Measurements from ENCODE around the gene CTNNA2. TPM values are rescaled to one million over a fixed set of nuclear protein-coding genes. Genes with fewer than 3 reads are reported as not detected.

CTNNA2 gene
- total RNA-seq, 1 donor from 2014 or later: not detected

GRCh38 chr2:80396276-80396675, 883.4 kb downstream of the CTNNA2 start:
- intact Hi-C loops (cut with DNase I): no loop called here
- ATAC-seq: no peak

GRCh38 chr2:80403081-80403480, 890.2 kb downstream of the CTNNA2 start:
- ATAC-seq: no peak
- intact Hi-C loops (cut with DNase I): no loop called here
- DNase-seq (ENCODE audit: missing footprints): no peak

More at GRCh38 chr2:80396276-80396675, 883.4 kb downstream of the CTNNA2 start:
- DNase-seq (ENCODE audit: missing footprints): no peak

DNA sequence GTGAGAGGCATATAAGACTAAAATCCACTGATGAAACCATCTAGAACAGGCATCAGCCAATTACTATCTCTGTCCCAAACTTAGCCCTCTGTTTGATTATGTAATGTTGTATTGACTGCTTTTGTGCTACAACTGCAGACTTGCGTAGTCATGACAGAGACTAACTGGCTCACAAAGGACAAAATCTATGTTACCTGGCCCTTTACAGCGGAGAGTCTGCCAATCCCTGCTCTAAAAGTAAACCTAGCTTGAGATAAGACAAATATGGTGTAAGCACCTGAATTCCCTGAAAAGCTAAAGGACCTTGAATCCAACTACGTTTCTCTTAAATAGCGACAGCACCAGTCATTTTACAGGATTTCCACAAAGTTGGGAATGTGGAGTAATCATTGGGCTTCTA, 894.5 kb downstream of the CTNNA2 start:
- ATAC-seq (no peak), DNase-seq (ENCODE audit: missing footprints) (no peak)
- intact Hi-C loops (cut with DNase I): no loop called here

- intact Hi-C loops (cut with DNase I): no loop called here
- DNase-seq (ENCODE audit: missing footprints) (no peak), ATAC-seq (no peak)
These were observed 897.5 kb downstream of the CTNNA2 start for GRCh38 chr2:80410346-80410745.

GRCh38 chr2:80413136-80413535, 900.3 kb downstream of the CTNNA2 start:
- DNase-seq (ENCODE audit: missing footprints): no peak
- no peak for ATAC-seq
- intact Hi-C loops (cut with DNase I): no loop called here

DNA sequence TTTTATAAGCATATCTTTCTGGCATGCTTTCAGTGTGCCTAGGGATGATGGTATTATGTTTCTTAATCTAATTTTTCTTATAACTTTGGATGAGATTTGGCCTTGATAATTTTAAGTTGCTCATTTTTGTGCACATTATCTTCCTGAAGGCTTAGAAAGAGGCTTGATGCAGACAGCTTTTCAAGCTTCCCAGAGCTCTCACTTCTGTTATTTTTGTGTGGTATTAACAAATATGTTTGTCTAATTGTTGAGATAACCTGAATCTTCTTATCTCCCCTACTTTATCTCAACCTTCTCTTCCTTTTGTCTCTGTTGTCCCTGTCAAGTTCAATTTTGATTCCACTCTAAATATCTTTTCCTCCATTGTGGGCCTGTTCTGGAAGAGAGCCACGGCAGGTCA, 904.9 kb downstream of the CTNNA2 start:
- no peak for DNase-seq (ENCODE audit: missing footprints)
- ATAC-seq: no peak
- intact Hi-C loops (cut with DNase I): no loop called here

- intact Hi-C loops (cut with DNase I): no loop called here
- DNase-seq (ENCODE audit: missing footprints) (no peak), ATAC-seq (no peak)
These were observed 907.8 kb downstream of the CTNNA2 start for GRCh38 chr2:80420530-80421208.

DNA sequence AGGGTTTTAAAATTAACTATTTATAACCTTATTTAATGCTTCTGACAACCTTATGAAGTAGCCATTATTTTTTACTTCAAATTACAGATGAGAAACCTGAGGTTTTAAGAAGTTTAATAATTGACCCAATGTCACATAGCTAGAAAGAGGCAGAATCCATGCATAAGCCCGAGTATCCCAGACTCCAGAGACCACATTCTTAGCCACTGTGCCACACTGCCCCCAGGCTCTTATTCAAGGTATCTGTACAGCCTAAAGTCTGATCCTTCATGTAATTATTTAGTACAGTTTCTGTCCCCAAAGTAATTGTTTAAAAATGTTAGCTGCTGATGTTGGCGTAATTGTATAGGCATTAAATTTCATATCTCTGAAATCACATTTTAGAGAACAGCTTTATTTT, 916.4 kb downstream of the CTNNA2 start:
- no peak for ATAC-seq
- DNase-seq (ENCODE audit: missing footprints): no peak
- intact Hi-C loops (cut with DNase I): no loop called here

DNA sequence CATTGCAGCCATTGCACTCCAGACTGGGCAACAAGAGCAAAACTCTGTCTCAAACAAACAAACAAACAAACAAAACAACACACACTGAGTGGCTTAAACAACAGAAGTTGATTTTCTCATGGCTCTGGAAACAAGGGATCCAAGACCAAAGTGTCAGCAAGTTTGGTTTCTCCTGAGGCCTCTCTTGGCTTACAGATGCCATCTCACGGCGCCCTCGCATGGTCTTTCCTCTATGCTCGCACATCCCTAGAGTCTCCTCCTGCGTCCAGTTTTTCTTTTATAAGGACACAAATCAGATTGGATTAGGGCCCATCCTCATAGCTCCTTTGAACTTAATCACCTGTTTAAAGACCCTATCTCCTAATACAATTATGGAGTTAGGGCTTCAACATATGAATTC, 925.1 kb downstream of the CTNNA2 start:
- ATAC-seq: no peak
- intact Hi-C loops (cut with DNase I): no loop called here
- DNase-seq (ENCODE audit: missing footprints): no peak

GRCh38 chr2:80438686-80439085, 925.8 kb downstream of the CTNNA2 start:
- intact Hi-C loops (cut with DNase I): no loop called here
- ATAC-seq (no peak), DNase-seq (ENCODE audit: missing footprints) (no peak)

GRCh38 chr2:80454628-80455027, 941.8 kb downstream of the CTNNA2 start:
- peak; percentile 66 for DNase-seq (ENCODE audit: missing footprints)
- intact Hi-C loops (cut with DNase I): no loop called here

DNA sequence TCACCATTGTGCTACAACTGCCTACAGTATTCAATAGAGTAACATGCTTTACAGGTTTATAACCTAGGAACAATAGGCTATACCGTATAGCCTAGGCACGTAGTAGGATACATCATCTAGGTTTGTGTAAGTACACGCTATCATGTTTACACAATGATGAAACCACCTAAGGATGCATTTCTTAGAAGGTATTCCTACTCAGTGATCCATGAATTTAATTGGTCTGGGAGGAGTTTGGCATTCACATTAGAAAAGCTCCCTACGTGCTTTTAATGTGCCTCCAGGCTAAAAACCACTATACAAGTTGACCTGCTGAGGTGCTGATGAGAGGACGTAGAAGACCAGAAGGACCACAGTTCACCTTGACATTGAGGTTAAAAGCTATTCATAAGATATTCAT, 946.2 kb downstream of the CTNNA2 start:
- DNase-seq (ENCODE audit: missing footprints) (no peak), ATAC-seq (no peak)
- intact Hi-C loops (cut with DNase I): no loop called here

More at GRCh38 chr2:80454628-80455027, 941.8 kb downstream of the CTNNA2 start:
- peak; percentile 81 for ATAC-seq

DNA sequence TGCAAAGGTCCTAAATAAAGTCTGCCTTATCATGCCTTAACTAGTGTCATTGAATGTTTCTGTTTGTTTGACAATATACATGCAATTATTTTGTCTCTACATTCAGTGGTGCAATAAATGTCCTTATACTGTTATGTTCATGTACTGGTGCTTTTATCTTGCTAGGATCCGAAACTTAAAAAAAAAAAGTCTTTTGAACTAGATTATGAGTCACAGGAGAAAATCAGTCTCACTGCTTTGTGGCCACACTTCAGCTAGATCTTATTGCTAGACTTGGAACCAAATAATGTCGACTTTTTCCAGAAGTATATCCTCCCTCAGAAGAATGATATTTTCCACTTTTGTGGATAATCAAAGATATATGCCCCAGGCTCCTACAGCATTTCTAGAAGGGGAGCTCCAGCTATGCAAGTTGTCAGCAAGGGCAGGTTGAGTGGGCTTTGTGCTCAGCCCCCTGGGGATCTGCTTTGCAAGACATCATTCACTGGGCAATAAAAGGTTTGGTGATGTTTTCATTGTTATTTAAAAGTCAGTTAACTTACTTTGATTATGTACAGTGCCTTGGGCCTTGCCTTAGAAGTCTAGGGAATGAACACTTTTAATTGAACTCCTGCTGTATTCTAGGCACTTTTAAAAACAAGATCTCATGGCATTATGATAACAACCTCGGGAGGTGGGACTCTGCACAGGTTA, 948.8 kb downstream of the CTNNA2 start:
- DNase-seq (ENCODE audit: missing footprints): no peak
- no peak for ATAC-seq
- intact Hi-C loops (cut with DNase I): no loop called here

DNA sequence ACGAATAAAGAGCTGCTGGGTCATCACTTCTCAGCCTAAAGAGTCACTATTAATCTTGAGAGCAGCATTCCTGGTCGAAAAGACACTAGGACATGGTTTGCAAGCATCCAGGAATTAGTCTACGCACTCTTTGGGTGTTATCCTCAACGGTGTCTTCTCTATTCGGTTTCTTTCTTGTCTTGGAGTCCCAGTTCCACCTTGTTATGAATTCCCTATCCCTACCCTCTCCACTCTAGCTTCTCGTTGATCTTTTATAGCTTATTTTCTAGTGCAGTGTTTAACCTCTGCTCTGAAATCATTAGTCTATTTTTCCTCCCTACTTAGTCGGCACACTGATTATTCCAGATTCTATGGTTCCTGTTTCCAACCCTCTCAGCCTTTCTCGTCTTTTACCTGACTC, 949.8 kb downstream of the CTNNA2 start:
- DNase-seq (ENCODE audit: missing footprints): no peak
- no peak for ATAC-seq
- intact Hi-C loops (cut with DNase I): no loop called here

DNA sequence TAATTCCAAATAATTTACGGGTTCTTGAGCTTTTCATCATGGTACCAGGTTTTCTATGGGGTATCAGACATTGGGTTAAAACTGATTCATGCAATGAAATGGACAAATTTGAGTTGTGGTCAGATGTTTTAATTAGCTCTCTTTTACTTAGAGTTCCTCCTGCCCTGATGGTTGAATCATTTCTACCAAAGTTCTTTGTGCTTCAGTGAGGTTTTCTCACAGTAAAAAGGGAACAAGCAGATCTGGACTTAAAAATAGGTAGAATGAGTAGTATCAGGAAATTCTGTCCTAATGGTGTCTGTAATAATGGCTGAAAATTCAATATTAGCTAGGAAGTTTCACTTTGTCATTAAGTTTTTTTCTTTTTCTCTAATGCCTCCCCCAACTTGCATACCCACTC, 951.4 kb downstream of the CTNNA2 start:
- intact Hi-C loops (cut with DNase I): no loop called here
- no peak for ATAC-seq
- no peak for DNase-seq (ENCODE audit: missing footprints)

DNA sequence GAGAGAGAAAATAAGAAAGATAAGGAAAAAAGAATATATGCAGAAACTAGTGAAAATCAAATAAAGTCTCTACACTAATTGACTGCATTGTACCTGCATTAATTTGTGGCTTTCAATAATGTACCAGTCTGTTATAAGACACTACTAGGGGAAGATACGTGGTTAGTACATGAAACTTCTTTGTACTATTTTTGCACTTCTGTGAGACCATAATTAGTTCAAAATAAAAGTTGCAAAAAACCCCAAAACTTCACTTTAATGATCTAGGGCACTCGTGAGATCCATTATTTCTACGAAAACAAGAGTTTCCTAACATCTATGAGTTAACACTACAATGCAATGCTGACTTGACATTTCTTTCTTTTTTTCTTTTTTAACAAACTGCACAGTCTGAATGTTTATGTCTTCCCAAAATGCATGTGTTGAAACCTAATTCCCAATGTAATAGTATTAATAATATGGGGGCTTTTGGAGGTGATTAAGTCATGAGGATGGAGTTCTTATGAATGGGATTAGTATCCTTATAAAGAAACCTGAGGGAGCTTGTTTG, 954.5 kb downstream of the CTNNA2 start:
- DNase-seq (ENCODE audit: missing footprints) (no peak), ATAC-seq (no peak)
- intact Hi-C loops (cut with DNase I): no loop called here

GRCh38 chr2:80469428-80469827, 956.6 kb downstream of the CTNNA2 start:
- ATAC-seq: no peak
- DNase-seq (ENCODE audit: missing footprints): no peak
- intact Hi-C loops (cut with DNase I): no loop called here

GRCh38 chr2:80473069-80473468, 960.2 kb downstream of the CTNNA2 start:
- intact Hi-C loops (cut with DNase I): no loop called here
- no peak for ATAC-seq
- no peak for DNase-seq (ENCODE audit: missing footprints)

DNA sequence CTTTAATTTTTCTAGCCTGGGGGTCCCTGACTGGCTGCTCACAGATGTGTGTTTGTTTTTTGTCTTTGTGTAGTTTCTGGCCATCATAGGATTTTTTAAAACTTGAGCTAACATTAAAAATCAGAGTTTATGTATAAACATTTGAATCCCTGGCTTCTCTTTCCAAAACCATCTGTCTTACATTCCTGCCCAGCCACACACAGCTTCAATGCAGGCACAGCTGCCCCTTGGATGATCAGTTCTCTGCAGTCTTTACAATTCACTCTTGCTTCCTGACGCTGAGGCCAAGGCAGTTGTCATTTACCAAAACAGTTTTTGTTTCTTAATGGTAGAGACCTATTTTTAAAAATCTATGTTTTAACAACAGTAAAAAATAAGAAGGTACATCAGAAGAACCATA, 960.9 kb downstream of the CTNNA2 start:
- DNase-seq (ENCODE audit: missing footprints) (no peak), ATAC-seq (no peak)
- intact Hi-C loops (cut with DNase I): no loop called here

GRCh38 chr2:80475970-80476369, 963.1 kb downstream of the CTNNA2 start:
- ATAC-seq (no peak), DNase-seq (ENCODE audit: missing footprints) (no peak)
- intact Hi-C loops (cut with DNase I): no loop called here
